Activated T-helper 9 cell treated with anti-CD3 and anti-CD28 coated beads, Interleukin-2, amount 50 U/mL, for 16 hours (primary cell): ENCODE measurements around the gene PMFBP1.

Experiments
- DNase-seq: peaks from one replicate; pipeline ENCODE4 v3.0.0-alpha.2; 2020; ENCODE audit warnings: low read depth

The PMFBP1 gene

GRCh38 chr16:72131036-72131435 lies 40.9 kb downstream of the PMFBP1 start:
- no peak for DNase-seq

GRCh38 chr16:72129976-72130656 lies 41.8 kb downstream of the PMFBP1 start:
- DNase-seq = no peak

GRCh38 chr16:72128701-72129100 lies 43.3 kb downstream of the PMFBP1 start:
- DNase-seq = no peak

- no peak for DNase-seq
These were observed 45.6 kb downstream of the PMFBP1 start for GRCh38 chr16:72126429-72126765.

GRCh38 chr16:72125635-72126428 lies 46.1 kb downstream of the PMFBP1 start:
- DNase-seq = no peak

- peak; percentile 37 for DNase-seq
These were observed 47.0 kb downstream of the PMFBP1 start for GRCh38 chr16:72124761-72125634.

GRCh38 chr16:72124148-72124547 lies 47.8 kb downstream of the PMFBP1 start:
- DNase-seq = no peak

GRCh38 chr16:72123426-72123825 lies 48.5 kb downstream of the PMFBP1 start:
- no peak for DNase-seq

GRCh38 chr16:72122916-72123315 lies 49.0 kb downstream of the PMFBP1 start:
- no peak for DNase-seq

- no peak for DNase-seq
These were observed 49.6 kb downstream of the PMFBP1 start for GRCh38 chr16:72122308-72122707.

GRCh38 chr16:72120026-72120425 lies 51.9 kb downstream of the PMFBP1 start:
- DNase-seq = no peak

- no peak for DNase-seq
These were observed 58.4 kb downstream of the PMFBP1 start for GRCh38 chr16:72113616-72113945.

- no peak for DNase-seq
These were observed 58.9 kb downstream of the PMFBP1 start for GRCh38 chr16:72112906-72113615.

- no peak for DNase-seq
These were observed 59.5 kb downstream of the PMFBP1 start for GRCh38 chr16:72112452-72112792.

- DNase-seq = no peak
These were observed 60.1 kb downstream of the PMFBP1 start for GRCh38 chr16:72111657-72112451.

- DNase-seq = no peak
These were observed 61.0 kb downstream of the PMFBP1 start for GRCh38 chr16:72110662-72111615.

- DNase-seq = no peak
These were observed 61.9 kb downstream of the PMFBP1 start for GRCh38 chr16:72109966-72110530.

- DNase-seq = no peak
These were observed 62.7 kb downstream of the PMFBP1 start for GRCh38 chr16:72109300-72109699.

- DNase-seq = no peak
These were observed 63.4 kb downstream of the PMFBP1 start for GRCh38 chr16:72108353-72109102.
